ENCODE measurements around the gene ACTR5. TPM values are rescaled to one million over a fixed set of nuclear protein-coding genes. Genes with fewer than 3 reads are reported as not detected.

The ACTR5 gene
- total and polyA plus RNA-seq, 3 donors from 2014 or later, result 18.9 to 26.9 (median 22.7) TPM

DNA sequence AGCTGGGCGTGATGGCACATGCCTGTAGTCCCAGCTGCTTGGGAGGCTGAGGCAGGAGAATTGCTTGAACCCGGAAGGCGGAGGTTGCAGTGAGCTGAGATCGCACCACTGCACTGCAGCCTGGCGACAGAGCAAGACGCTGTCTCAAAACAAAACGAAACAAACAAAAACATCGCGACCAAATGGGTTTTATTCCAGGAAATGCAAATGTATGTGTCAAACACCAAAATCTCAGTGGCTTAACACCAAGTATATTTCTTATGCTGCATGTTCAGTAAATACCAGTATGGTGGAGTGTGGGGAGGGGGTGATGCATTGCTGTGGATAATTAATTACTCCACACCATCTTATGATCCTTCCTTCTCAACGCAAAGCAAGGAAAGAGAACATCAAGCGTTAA, 28.1 kb downstream of the ACTR5 start:
- WGBS, 2 donors, result 93 to 96% methylated on average over 11 of the region's 11 CpGs
- no peaks in the 10 kb centered on the region for H3K4me1 ChIP-seq

DNA sequence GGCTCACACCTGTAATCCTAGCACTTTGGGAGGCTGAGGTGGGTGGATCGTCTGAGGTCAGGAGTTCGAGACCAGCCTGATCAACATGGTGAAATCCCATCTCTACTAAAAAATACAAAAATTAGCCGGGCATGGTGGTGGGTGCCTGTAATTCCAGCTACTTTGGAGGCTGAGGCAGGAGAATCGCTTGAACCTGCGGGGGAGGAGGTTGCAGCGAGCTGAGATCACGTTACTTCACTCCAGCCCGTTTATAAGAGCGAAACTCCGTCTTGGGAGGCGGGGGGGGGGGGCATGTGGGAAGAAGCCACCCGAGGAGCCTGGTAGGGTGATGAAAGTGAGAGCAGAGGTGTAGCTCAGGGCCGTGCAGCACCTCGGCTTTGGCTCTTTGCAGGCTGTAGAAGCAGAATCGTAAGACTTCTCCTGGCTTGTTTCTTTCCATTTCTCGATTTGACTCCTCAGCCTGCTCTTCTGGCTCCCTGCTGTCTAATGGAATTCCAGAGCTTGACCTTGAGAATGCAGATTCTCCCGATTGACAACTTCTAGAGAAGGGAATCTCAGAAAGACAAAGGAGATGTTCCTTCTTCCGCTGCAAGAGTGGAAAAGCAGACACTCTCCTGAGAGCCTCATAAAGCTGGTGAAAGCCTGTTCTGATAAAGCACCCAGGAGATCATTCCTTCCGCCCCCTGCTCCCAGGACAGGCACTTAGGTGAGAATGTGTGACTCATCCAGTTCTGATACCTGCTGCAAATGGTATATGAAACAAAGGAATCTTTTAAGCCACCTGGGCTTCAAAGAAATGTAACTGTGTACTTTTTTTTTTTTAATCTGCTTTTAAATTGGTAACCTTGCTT, 31.2 kb downstream of the ACTR5 start:
- TF ChIP-seq POLR2A (IDR thresholded peaks at IDR 0.05), result no peak
- TF ChIP-seq, protein P1, sequence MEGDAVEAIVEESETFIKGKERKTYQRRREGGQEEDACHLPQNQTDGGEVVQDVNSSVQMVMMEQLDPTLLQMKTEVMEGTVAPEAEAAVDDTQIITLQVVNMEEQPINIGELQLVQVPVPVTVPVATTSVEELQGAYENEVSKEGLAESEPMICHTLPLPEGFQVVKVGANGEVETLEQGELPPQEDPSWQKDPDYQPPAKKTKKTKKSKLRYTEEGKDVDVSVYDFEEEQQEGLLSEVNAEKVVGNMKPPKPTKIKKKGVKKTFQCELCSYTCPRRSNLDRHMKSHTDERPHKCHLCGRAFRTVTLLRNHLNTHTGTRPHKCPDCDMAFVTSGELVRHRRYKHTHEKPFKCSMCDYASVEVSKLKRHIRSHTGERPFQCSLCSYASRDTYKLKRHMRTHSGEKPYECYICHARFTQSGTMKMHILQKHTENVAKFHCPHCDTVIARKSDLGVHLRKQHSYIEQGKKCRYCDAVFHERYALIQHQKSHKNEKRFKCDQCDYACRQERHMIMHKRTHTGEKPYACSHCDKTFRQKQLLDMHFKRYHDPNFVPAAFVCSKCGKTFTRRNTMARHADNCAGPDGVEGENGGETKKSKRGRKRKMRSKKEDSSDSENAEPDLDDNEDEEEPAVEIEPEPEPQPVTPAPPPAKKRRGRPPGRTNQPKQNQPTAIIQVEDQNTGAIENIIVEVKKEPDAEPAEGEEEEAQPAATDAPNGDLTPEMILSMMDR (IDR thresholded peaks at IDR 0.05), result no peak
- 44 to 50% methylated on average over 19 of the region's 19 CpGs for WGBS, 2 donors
- no peaks in the 10 kb centered on the region for H3K9me3 ChIP-seq
- no peaks in the 10 kb centered on the region for H3K4me1 ChIP-seq
- no peak overlapping the region for H3K27ac ChIP-seq
- no peaks in the 10 kb centered on the region for H3K36me3 ChIP-seq (ENCODE audit: low read depth, missing control alignments)
- no peaks in the 10 kb centered on the region for H3K27me3 ChIP-seq
- intact Hi-C loops (cut with DNase I; ENCODE audit: low total_unique reads), result no loop called here
- DNase-seq, result no peak
- H3K4me3 ChIP-seq, result no peak overlapping the region

More for the DNA sequence above, 28.1 kb downstream of the ACTR5 start:
- Histone ChIP-seq H3K4me3 (no peak overlapping the region), H3K36me3 (ENCODE audit: low read depth, missing control alignments) (no peaks in the 10 kb centered on the region), H3K27me3 (no peaks in the 10 kb centered on the region), H3K27ac (no peak overlapping the region), H3K9me3 (no peaks in the 10 kb centered on the region)
- no peak for DNase-seq
- TF ChIP-seq, protein P1 (IDR thresholded peaks at IDR 0.05), result no peak
- no peak for TF ChIP-seq POLR2A (IDR thresholded peaks at IDR 0.05)
- intact Hi-C loops (cut with DNase I; ENCODE audit: low total_unique reads), result no loop called here

DNA sequence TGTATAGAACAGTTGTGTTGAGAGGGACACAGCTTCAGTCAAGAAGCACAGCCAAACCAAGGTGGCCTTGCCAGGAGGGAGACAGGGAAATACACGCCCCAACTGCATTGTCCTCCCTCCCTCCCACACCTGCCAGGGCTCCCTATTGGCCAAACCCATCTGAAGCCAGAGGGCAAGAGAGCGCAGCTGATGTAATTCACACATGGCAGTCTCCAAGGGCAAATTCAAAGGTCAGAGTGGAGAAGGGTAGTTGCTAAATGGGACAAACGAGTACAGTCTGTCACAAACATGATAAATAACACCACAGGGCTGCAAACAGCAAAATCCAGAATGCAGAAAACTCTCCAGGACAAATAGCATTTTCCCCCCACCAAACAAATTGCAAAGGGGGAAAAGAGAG, 34.0 kb downstream of the ACTR5 start:
- 63 to 77% methylated on average over 3 of the region's 3 CpGs for WGBS, 2 donors
- Histone ChIP-seq H3K4me3 (no peak overlapping the region), H3K9me3 (no peaks in the 10 kb centered on the region), H3K4me1 (no peaks in the 10 kb centered on the region), H3K36me3 (ENCODE audit: low read depth, missing control alignments) (no peaks in the 10 kb centered on the region), H3K27me3 (no peaks in the 10 kb centered on the region), H3K27ac (no peak overlapping the region)
- TF ChIP-seq, protein P1 (IDR thresholded peaks at IDR 0.05), result no peak
- TF ChIP-seq POLR2A (IDR thresholded peaks at IDR 0.05), result no peak
- DNase-seq, result no peak
- intact Hi-C loops (cut with DNase I; ENCODE audit: low total_unique reads), result no loop called here

DNA sequence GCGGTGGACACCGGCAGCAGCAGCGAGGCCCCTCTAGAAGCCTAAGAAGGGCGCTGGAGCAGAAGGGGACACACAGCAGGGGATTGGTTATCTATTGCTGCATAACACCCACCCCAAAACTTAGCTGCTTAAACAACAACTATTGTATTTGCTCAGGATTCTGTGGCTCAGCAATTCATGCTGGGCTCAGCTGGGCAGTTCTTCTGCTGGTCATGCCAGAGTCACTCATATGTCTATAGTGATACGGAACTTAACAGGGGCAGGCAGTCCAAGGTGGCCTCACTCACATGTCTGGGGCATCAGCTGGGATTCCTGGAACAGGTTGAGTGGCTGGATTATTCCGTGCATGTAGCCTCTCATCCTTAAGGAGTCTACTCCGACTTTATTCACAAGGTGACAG, 39.6 kb downstream of the ACTR5 start:
- Histone ChIP-seq H3K4me3 (no peak overlapping the region), H3K36me3 (ENCODE audit: low read depth, missing control alignments) (no peaks in the 10 kb centered on the region), H3K27ac (no peak overlapping the region), H3K9me3 (no peaks in the 10 kb centered on the region), H3K27me3 (no peaks in the 10 kb centered on the region), H3K4me1 (no peaks in the 10 kb centered on the region)
- no peak for DNase-seq
- 81 to 91% methylated on average over 7 of the region's 7 CpGs for WGBS, 2 donors
- intact Hi-C loops (cut with DNase I; ENCODE audit: low total_unique reads), result no loop called here
- TF ChIP-seq, protein P1 (IDR thresholded peaks at IDR 0.05), result no peak
- no peak for TF ChIP-seq POLR2A (IDR thresholded peaks at IDR 0.05)

All from testis (tissue), 3 donors.